Measurements from ENCODE around the gene EML2.
A peak's percentile ranks its signal among the peaks of the same experiment; 100 is the strongest.

EML2 gene

GRCh38 chr19:45613926-45614725 lies 25.1 kb downstream of the EML2 start:
- peak; percentile 54 for DNase-seq

DNA sequence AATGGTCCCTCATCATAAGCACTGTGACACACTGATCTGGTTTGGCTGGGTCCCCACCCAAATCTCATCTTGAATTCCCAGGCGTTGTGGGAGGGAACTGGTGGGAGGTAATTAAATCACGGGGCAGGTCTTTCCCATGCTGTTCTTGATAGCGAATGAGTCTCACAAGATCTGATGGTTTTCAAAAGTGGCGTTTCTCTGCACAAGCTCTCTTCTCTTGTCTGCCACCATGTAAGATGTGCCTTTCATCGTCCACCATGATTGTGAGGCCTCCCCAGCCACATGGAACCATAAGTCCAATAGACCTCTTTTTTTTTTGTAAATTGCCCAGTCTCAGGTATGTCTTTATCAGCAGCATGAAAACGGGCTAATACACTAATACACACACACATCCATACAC lies 30.2 kb downstream of the EML2 start:
- no peak for DNase-seq

- DNase-seq, result peak; percentile 29
Measured at GRCh38 chr19:45607071-45608029, 31.8 kb downstream of the EML2 start.

- no peak for DNase-seq
Measured at GRCh38 chr19:45601524-45602374, 37.4 kb downstream of the EML2 start, which contains the start of gene GPR4. GPR4 (minus strand) TSS chr19:45602212; CDS start chr19:45591866, 10,346 bp downstream.

DNA sequence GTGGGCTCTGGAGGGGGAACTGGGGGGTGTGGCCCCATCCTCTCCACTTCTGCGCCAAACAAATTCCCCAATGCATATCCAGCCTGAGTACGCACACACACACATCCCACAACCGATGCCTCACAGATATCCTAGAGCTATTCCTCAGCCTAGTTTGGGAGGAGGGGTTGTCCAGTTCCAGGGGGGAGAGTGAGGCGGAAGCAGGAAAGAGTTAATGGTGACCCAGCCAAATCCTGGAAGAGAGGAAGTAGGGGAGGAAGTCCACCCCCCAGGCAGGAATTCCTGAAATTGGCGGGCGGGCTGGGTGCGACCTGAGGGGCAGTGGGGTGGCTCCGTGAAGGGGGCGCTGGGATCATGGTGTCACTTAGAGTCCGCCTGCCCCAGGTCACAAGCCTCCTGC lies 38.1 kb downstream of the EML2 start:
- no peak for DNase-seq

DNA sequence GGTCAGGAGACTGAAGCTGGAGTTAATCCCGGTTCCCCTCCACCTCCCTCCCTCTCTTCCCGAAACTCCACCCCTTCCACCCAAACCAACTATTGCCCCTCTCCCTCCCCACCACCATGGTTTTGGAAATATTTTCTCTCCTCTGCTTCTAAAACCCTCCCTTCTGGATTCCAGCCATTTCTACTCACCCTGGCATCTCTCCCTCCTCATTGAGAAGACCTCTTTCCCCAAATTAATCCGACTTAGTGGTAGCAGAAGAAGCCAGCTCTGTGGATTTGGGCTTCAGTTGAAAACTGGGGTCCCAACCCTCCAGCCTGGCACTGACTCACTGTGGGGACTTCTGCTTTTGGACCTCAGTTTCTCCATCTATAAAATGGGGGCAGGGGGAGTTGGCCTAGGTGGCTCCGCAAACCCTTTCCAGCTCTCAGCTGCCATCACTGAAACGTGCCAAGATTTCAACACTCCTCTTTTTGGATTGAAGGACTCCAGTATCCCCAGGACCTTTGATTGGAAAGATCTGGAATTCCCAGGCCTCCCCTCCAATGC lies 38.8 kb downstream of the EML2 start:
- DNase-seq, result no peak

- no peak for DNase-seq
Measured at GRCh38 chr19:45599286-45599685, 39.9 kb downstream of the EML2 start.

DNA sequence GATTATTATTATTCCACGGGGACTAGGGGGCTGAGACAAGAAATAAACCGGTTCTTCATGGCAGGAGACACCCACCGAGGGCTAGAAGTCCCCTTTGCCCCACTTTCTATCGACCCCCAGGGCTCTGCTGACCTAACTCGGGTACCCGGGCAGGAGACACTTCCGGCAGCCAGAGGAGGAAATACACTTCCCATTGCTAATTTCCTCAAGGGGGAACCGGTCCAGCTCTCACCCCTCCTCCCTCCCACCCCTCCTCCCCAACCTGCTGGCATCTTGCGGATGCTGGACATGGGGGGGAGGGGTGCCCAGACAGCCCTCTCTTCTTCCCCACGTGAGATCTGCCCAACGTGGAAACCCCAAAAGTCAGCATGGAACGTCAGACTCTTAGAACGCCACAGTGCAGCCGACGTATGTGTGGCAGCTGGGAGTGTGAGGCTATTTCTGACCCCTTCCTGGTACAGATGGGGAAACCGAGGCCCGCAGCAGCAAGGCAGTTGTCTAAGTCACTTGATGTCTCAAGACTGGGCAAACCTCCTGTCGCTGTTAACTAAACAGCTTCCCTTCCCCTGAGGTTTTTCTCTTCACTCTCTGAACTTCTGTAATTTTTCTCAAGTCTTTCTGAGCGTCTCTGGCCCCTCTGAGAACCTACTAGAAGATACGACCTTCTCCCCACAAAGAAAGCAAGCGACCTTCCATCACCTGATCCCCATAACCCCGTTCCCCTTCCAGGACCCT lies 40.8 kb downstream of the EML2 start:
- no peak for DNase-seq

- no peak for DNase-seq
Measured at GRCh38 chr19:45597425-45598111, 41.6 kb downstream of the EML2 start.

GRCh38 chr19:45595814-45596213 lies 43.4 kb downstream of the EML2 start:
- no peak for DNase-seq

DNA sequence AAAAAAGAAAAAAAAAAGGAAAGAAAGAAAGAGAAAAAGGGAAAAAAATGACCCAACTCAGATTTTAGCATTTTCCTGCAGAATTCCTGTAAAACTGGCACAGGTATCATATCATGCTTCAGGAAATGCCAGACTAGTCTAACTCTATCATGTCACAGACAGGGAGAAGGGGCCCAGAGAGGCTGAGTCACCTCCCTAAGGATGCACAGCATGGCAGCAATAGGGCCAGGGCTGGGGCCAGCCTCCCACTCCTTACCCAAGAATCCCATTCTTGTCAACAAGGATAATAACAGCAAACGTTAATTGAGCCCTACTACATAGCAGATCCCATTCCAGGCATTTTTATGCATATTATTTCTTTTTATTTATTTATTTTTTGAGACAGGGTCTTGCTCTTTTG lies 45.7 kb downstream of the EML2 start:
- no peak for DNase-seq

DNA sequence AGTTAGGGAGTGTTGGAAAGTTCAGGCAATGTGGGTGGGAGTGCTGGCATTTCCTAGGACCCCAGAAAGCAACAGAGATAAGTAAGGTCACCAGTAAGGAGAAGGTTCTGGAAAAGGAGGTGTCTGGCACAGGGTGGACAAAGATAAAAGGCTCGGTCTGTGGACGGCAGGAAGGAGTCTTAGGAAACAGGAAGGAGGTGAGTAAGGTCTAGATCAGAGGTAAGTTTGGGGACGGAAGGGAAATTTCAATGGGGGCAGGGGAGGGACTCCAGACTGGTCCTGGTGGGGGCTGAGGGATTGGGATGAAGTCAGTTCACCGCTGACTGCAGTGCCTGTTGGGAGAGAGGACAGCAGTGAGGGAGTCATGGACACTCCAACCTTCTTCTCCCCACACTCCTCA lies 46.8 kb downstream of the EML2 start:
- DNase-seq, result no peak

- DNase-seq, result no peak
Measured at GRCh38 chr19:45591638-45592005, 47.6 kb downstream of the EML2 start.

GRCh38 chr19:45591004-45591637 lies 48.1 kb downstream of the EML2 start:
- peak; percentile 18 for DNase-seq

GRCh38 chr19:45590300-45591003 lies 48.7 kb downstream of the EML2 start:
- DNase-seq, result no peak

DNA sequence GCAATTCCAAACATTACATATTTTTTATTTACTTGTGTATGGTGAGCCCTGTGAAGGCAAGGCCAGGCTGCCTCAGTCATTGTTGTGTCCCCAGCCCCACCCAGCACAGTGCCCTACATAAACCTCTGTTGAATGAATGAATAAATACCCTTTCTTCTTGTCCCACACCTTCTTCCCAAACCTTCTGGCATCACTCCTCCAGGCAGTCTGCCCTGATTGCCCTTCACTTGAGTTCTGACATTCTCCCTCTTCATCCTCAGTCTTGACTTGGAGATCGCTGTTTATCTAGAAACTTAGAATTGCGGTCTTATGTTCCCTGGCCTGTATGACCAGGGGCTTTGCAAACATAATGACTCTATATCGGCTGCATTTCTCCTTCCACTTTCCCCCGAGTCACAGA lies 49.4 kb downstream of the EML2 start:
- DNase-seq, result no peak

- no peak for DNase-seq
Measured at GRCh38 chr19:45587873-45588272, 51.3 kb downstream of the EML2 start.

GRCh38 chr19:45585158-45585577 lies 54.0 kb downstream of the EML2 start:
- no peak for DNase-seq

- peak; percentile 99 for DNase-seq
Measured at GRCh38 chr19:45584332-45585157, 54.7 kb downstream of the EML2 start, which contains the start of gene OPA3. OPA3 (minus strand) TSS chr19:45584802; CDS start chr19:45584764, 38 bp downstream.
